Osteoblast (primary cell): ENCODE data around the gene LHFPL6. TPM values are rescaled to one million over a fixed set of nuclear protein-coding genes. Genes with fewer than 3 reads are reported as not detected.
A peak's percentile ranks its signal among the peaks of the same experiment; 100 is the strongest.

Source experiments
- DNase-seq: peaks from one replicate; pipeline ENCODE4 v3.0.0; 2011; ENCODE audit warnings: low spot score, mixed read lengths; ENCODE audit not compliant: insufficient read length; ENCODE audit errors: missing footprints
- H2AFZ ChIP-seq: 2 replicates; pipeline ENCODE4 v1.6.0; 2011; ENCODE audit warnings: mild to moderate bottlenecking, low read length
- H3K27ac ChIP-seq: 2 replicates; pipeline ENCODE4 v1.5.1; 2011; ENCODE audit warnings: mild to moderate bottlenecking, low read depth, low read length, moderate library complexity
- H3K27me3 ChIP-seq: 2 replicates; pipeline ENCODE4 v1.6.0; 2012; ENCODE audit warnings: mild to moderate bottlenecking, control low read depth, inconsistent platforms, low read length, moderate library complexity; ENCODE audit not compliant: insufficient read depth
- H3K36me3 ChIP-seq: 2 replicates; pipeline ENCODE4 v1.5.1; 2011; ENCODE audit warnings: mild to moderate bottlenecking, low read length, control low read depth, moderate library complexity; ENCODE audit not compliant: insufficient read depth
- H3K4me1 ChIP-seq: 2 replicates; pipeline ENCODE4 v1.5.1; 2011; ENCODE audit warnings: mild to moderate bottlenecking, low read length, control low read depth, moderate library complexity; ENCODE audit not compliant: insufficient read depth
- H3K4me2 ChIP-seq: 2 replicates; pipeline ENCODE4 v1.6.0; 2011; ENCODE audit warnings: mild to moderate bottlenecking, low read length; ENCODE audit not compliant: insufficient read depth
- H3K4me3 ChIP-seq: fragments of 200-600 bp; sonication (generic); 3 replicates; pipeline ENCODE4 v1.5.1; 2012; ENCODE audit warnings: mild to moderate bottlenecking, low read length, inconsistent platforms; ENCODE audit not compliant: insufficient read depth
- H3K79me2 ChIP-seq: 2 replicates; pipeline ENCODE4 v1.6.0; 2012; ENCODE audit warnings: mild to moderate bottlenecking, low read length, control low read depth, inconsistent platforms; ENCODE audit not compliant: insufficient read depth
- H3K9me3 ChIP-seq: 2 replicates; pipeline ENCODE4 v1.5.1; 2011; ENCODE audit warnings: low read depth, low read length, control low read depth
- H4K20me1 ChIP-seq: 2 replicates; pipeline ENCODE4 v1.6.0; 2012; ENCODE audit warnings: mild to moderate bottlenecking, low read length, control low read depth; ENCODE audit not compliant: insufficient read depth
- total RNA-seq: library from RNA; depleted of rRNA; stranded (reverse); fragments of >200 nt; gene quantifications from 2 replicates; pipeline ENCODE4 v1.2.3, GENCODE V29; 2012
- TF ChIP-seq, protein P1 (sequence below): IDR thresholded peaks from 2 replicates; pipeline ENCODE4 v1.5.1; 2011; ENCODE audit warnings: mild to moderate bottlenecking, low read depth, low read length, moderate library complexity; ENCODE audit errors: extremely low read depth

The LHFPL6 gene
- total RNA-seq, 1 donor: 112 TPM

GRCh38 chr13:39494006-39494405 is 109.0 kb downstream of the LHFPL6 start:
- TF ChIP-seq, protein P1, sequence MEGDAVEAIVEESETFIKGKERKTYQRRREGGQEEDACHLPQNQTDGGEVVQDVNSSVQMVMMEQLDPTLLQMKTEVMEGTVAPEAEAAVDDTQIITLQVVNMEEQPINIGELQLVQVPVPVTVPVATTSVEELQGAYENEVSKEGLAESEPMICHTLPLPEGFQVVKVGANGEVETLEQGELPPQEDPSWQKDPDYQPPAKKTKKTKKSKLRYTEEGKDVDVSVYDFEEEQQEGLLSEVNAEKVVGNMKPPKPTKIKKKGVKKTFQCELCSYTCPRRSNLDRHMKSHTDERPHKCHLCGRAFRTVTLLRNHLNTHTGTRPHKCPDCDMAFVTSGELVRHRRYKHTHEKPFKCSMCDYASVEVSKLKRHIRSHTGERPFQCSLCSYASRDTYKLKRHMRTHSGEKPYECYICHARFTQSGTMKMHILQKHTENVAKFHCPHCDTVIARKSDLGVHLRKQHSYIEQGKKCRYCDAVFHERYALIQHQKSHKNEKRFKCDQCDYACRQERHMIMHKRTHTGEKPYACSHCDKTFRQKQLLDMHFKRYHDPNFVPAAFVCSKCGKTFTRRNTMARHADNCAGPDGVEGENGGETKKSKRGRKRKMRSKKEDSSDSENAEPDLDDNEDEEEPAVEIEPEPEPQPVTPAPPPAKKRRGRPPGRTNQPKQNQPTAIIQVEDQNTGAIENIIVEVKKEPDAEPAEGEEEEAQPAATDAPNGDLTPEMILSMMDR: no peak
- Histone ChIP-seq H3K4me1 (no peaks in the 10 kb centered on the region), H3K36me3 (no peaks in the 10 kb centered on the region), H2AFZ (no peak overlapping the region), H4K20me1 (peaks cover 9% of the 10 kb centered on the region), H3K79me2 (peaks cover 41% of the 10 kb centered on the region), H3K4me2 (no peak overlapping the region), H3K9me3 (no peaks in the 10 kb centered on the region), H3K27me3 (no peaks in the 10 kb centered on the region), H3K4me3 (no peak overlapping the region), H3K27ac (no peak overlapping the region)
- no peak for DNase-seq

GRCh38 chr13:39490136-39490535 is 112.9 kb downstream of the LHFPL6 start:
- no peak overlapping the region for H3K27ac ChIP-seq
- H3K4me1 ChIP-seq: peaks cover 18% of the 10 kb centered on the region
- H3K36me3 ChIP-seq: no peaks in the 10 kb centered on the region
- TF ChIP-seq, protein P1: no peak
- no peaks in the 10 kb centered on the region for H3K9me3 ChIP-seq
- no peak for DNase-seq
- H4K20me1 ChIP-seq: peaks cover 5% of the 10 kb centered on the region
- H3K79me2 ChIP-seq: peaks cover 44% of the 10 kb centered on the region
- no peak overlapping the region for H2AFZ ChIP-seq
- no peak overlapping the region for H3K4me2 ChIP-seq
- H3K4me3 ChIP-seq: no peak overlapping the region
- H3K27me3 ChIP-seq: no peaks in the 10 kb centered on the region

GRCh38 chr13:39486758-39487157 is 116.2 kb downstream of the LHFPL6 start:
- H3K9me3 ChIP-seq: no peaks in the 10 kb centered on the region
- no peak overlapping the region for H3K4me3 ChIP-seq
- H2AFZ ChIP-seq: no peak overlapping the region
- H3K27me3 ChIP-seq: no peaks in the 10 kb centered on the region
- H3K4me2 ChIP-seq: no peak overlapping the region
- no peak overlapping the region for H3K27ac ChIP-seq
- H3K36me3 ChIP-seq: no peaks in the 10 kb centered on the region
- peaks cover 37% of the 10 kb centered on the region for H3K79me2 ChIP-seq
- TF ChIP-seq, protein P1: no peak
- H3K4me1 ChIP-seq: peaks cover 29% of the 10 kb centered on the region
- DNase-seq: no peak
- peaks cover 2% of the 10 kb centered on the region for H4K20me1 ChIP-seq

DNA sequence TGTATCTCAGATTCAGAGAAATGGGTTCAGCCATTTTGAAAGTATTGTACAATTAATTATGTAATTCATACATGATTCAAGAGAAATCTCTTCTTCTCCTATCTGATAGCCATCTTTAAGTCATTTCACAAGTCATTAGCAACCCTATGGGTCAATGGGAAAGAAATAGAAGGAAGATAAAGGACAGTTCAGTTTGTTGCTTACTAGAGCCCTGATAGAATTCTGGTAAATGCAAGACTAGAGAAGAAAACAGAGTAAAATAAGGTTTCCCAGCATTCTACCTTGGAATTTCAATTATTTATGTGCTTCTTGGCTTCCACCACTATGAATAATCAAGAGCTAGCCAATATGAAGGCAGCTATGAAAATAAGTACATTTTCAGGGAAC is 117.7 kb downstream of the LHFPL6 start:
- TF ChIP-seq, protein P1: no peak
- Histone ChIP-seq H3K4me1 (peaks cover 29% of the 10 kb centered on the region), H3K27ac (peak overlapping the region; percentile 59), H3K9me3 (no peaks in the 10 kb centered on the region), H3K36me3 (no peaks in the 10 kb centered on the region), H3K27me3 (no peaks in the 10 kb centered on the region), H4K20me1 (no peaks in the 10 kb centered on the region), H3K79me2 (peaks cover 36% of the 10 kb centered on the region), H3K4me3 (no peak overlapping the region), H3K4me2 (peak overlapping the region; percentile 50), H2AFZ (no peak overlapping the region)
- peak; percentile 63 for DNase-seq
